Trophoblast cell (in vitro differentiated cells and primary cell): ENCODE measurements around the gene NKD1.

Source experiments
- DNase-seq, 2 donors: peaks; one replicate each; pipeline ENCODE4 v3.0.0-alpha.2; 2016
- H2AFZ ChIP-seq: 2 replicates; pipeline ENCODE4 v1.6.1; 2013; ENCODE audit warnings: low read length, moderate library complexity, mild to moderate bottlenecking; ENCODE audit not compliant: insufficient read depth, poor library complexity
- H2AK5ac ChIP-seq: 2 replicates; pipeline ENCODE4 v1.6.1; 2013; ENCODE audit warnings: mild to moderate bottlenecking, low read length
- H2BK120ac ChIP-seq: 2 replicates; pipeline ENCODE4 v1.6.1; 2013; ENCODE audit warnings: low read length, mild to moderate bottlenecking, moderate library complexity; ENCODE audit not compliant: insufficient read depth, poor library complexity
- H2BK12ac ChIP-seq: 2 replicates; pipeline ENCODE4 v1.6.1; 2013; ENCODE audit warnings: mild to moderate bottlenecking, low read length, moderate library complexity
- H2BK5ac ChIP-seq: 2 replicates; pipeline ENCODE4 v1.6.1; 2013; ENCODE audit warnings: low read length, low read depth, moderate library complexity, mild to moderate bottlenecking; ENCODE audit not compliant: poor library complexity
- H3K14ac ChIP-seq: 2 replicates; pipeline ENCODE4 v1.6.1; 2013; ENCODE audit warnings: mild to moderate bottlenecking, low read length
- H3K18ac ChIP-seq: 2 replicates; pipeline ENCODE4 v1.6.1; 2013; ENCODE audit warnings: mild to moderate bottlenecking, low read length
- H3K23ac ChIP-seq: 2 replicates; pipeline ENCODE4 v1.6.1; 2013; ENCODE audit warnings: low read length
- H3K27ac ChIP-seq: 2 replicates; pipeline ENCODE4 v1.5.1; 2013; ENCODE audit warnings: low read depth, mild to moderate bottlenecking, inconsistent platforms, low read length, moderate library complexity
- H3K27me3 ChIP-seq: 2 replicates; pipeline ENCODE4 v1.6.1; 2013; ENCODE audit warnings: inconsistent platforms, mild to moderate bottlenecking, low read length, moderate library complexity; ENCODE audit not compliant: insufficient read depth
- H3K36me3 ChIP-seq, 2 experiments: 1 replicate in 1 of 2; 2 replicates in 1 of 2; pipeline ENCODE4 v1.6.1; 2013; ENCODE audit warnings: low read length in 2 of 2, mild to moderate bottlenecking in 2 of 2, moderate library complexity in 1 of 2; ENCODE audit not compliant: insufficient read depth in 2 of 2, control insufficient read depth in 1 of 2
- H3K4ac ChIP-seq: 2 replicates; pipeline ENCODE4 v1.6.1; 2013; ENCODE audit warnings: low read depth, mild to moderate bottlenecking, low read length, moderate library complexity
- H3K4me1 ChIP-seq, 2 experiments: 1 replicate in 1 of 2; 2 replicates in 1 of 2; pipeline ENCODE4 v1.6.1; 2013; ENCODE audit warnings: low read length in 2 of 2, mild to moderate bottlenecking in 2 of 2, moderate library complexity in 1 of 2; ENCODE audit not compliant: insufficient read depth in 2 of 2, control insufficient read depth in 1 of 2
- H3K4me2 ChIP-seq: 2 replicates; pipeline ENCODE4 v1.6.1; 2013; ENCODE audit warnings: inconsistent platforms, mild to moderate bottlenecking, low read length, moderate library complexity
- H3K4me3 ChIP-seq: 2 replicates; pipeline ENCODE4 v1.5.1; 2013; ENCODE audit warnings: mild to moderate bottlenecking, low read depth, low read length, inconsistent platforms
- H3K79me1 ChIP-seq: one replicate; pipeline ENCODE4 v1.6.1; 2013; ENCODE audit warnings: low read length
- H3K79me2 ChIP-seq: 2 replicates; pipeline ENCODE4 v1.6.1; 2013; ENCODE audit warnings: low read length, mild to moderate bottlenecking; ENCODE audit not compliant: control insufficient read depth, insufficient read depth, poor library complexity
- H3K9ac ChIP-seq: 2 replicates; pipeline ENCODE4 v1.6.1; 2013; ENCODE audit warnings: mild to moderate bottlenecking, low read length
- H3K9me3 ChIP-seq: 2 replicates; pipeline ENCODE4 v1.6.1; 2013; ENCODE audit warnings: low read depth, mild to moderate bottlenecking, control low read depth, inconsistent platforms, low read length; ENCODE audit not compliant: insufficient read depth
- H4K12ac ChIP-seq: 2 replicates; pipeline ENCODE4 v1.6.1; 2013; ENCODE audit warnings: low read depth, mild to moderate bottlenecking, low read length, moderate library complexity
- H4K8ac ChIP-seq: 2 replicates; pipeline ENCODE4 v1.6.1; 2013; ENCODE audit warnings: low read depth, mild to moderate bottlenecking, low read length, moderate library complexity
- H4K91ac ChIP-seq: one replicate; pipeline ENCODE4 v1.6.1; 2013; ENCODE audit warnings: low read depth, mild to moderate bottlenecking, low read length, moderate library complexity
- WGBS: extraction: QIAGEN DNeasy Blood & Tissue Kit; methylation state at CpG from one replicate; pipeline ENCODE4 v1.1.7; 2013; ENCODE audit warnings: missing lambda C conversion rate; ENCODE audit not compliant: insufficient read length, insufficient coverage; ENCODE audit errors: extremely low coverage; 5-methylcytosine and 5-hydroxymethylcytosine counted together

Gene NKD1

GRCh38 chr16:50525716-50526115 is 22.5 kb upstream of the NKD1 start:
- H3K4me1 ChIP-seq, result peaks cover under 1 to 4% of the 10 kb centered on the region in 2 experiments
- H3K4me2 ChIP-seq, result no peak overlapping the region
- no peak overlapping the region for H3K4me3 ChIP-seq
- no peak overlapping the region for H3K9ac ChIP-seq
- no peak overlapping the region for H2BK12ac ChIP-seq
- H3K4ac ChIP-seq, result no peak overlapping the region
- H3K36me3 ChIP-seq, result no peaks in the 10 kb centered on the region
- no peak overlapping the region for H3K23ac ChIP-seq
- no peak overlapping the region for H4K12ac ChIP-seq
- H3K27me3 ChIP-seq, result no peaks in the 10 kb centered on the region
- H4K91ac ChIP-seq, result no peak overlapping the region
- peaks cover 3% of the 10 kb centered on the region for H3K9me3 ChIP-seq
- no peak overlapping the region for H3K18ac ChIP-seq
- DNase-seq, result no peak
- no peak overlapping the region for H3K14ac ChIP-seq
- whole genome bisulfite sequencing, result no CpG with 5 or more reads among the region's 6 CpGs
- H3K79me2 ChIP-seq, result no peaks in the 10 kb centered on the region
- no peak overlapping the region for H3K27ac ChIP-seq
- no peak overlapping the region for H2BK5ac ChIP-seq
- no peak overlapping the region for H2AK5ac ChIP-seq
- no peak overlapping the region for H4K8ac ChIP-seq
- H2AFZ ChIP-seq, result no peak overlapping the region
- H3K79me1 ChIP-seq, result no peaks in the 10 kb centered on the region
- H2BK120ac ChIP-seq, result no peak overlapping the region

DNA sequence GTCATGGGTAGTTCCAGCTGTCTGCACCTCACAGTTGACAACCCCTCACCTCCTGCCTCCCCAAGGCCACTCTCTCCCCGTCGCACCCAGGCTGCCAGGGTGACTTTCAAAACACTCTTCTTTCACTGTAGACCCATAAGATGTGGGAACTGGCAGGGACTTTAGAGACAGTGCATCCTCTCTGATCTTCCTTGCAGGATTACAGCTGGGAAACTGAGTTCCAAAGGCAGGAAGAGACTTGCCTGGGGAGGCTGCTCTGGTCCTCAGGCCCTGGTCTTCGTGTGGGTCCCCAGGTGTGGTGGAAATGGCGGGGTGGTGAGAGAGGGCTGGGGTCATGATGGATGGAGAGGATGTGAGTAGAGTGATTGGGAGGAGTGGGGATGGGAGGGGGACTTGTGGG is 21.9 kb upstream of the NKD1 start:
- H3K27me3 ChIP-seq, result no peaks in the 10 kb centered on the region
- no peak overlapping the region for H3K23ac ChIP-seq
- H4K8ac ChIP-seq, result no peak overlapping the region
- H3K9ac ChIP-seq, result no peak overlapping the region
- H2BK5ac ChIP-seq, result no peak overlapping the region
- H3K79me1 ChIP-seq, result no peaks in the 10 kb centered on the region
- H3K4me2 ChIP-seq, result no peak overlapping the region
- H3K4me1 ChIP-seq, result peaks cover 5 to 6% of the 10 kb centered on the region in 2 experiments
- no peak overlapping the region for H3K4ac ChIP-seq
- peaks cover 3% of the 10 kb centered on the region for H3K9me3 ChIP-seq
- no peak overlapping the region for H2AFZ ChIP-seq
- H2BK120ac ChIP-seq, result no peak overlapping the region
- no peaks in the 10 kb centered on the region for H3K79me2 ChIP-seq
- H3K18ac ChIP-seq, result no peak overlapping the region
- no peak overlapping the region for H3K4me3 ChIP-seq
- H3K14ac ChIP-seq, result no peak overlapping the region
- H4K12ac ChIP-seq, result no peak overlapping the region
- DNase-seq, result no peak
- no peaks in the 10 kb centered on the region for H3K36me3 ChIP-seq
- no peak overlapping the region for H4K91ac ChIP-seq
- no CpG with 5 or more reads among the region's 4 CpGs for WGBS
- H2AK5ac ChIP-seq, result no peak overlapping the region
- H2BK12ac ChIP-seq, result no peak overlapping the region
- no peak overlapping the region for H3K27ac ChIP-seq

DNA sequence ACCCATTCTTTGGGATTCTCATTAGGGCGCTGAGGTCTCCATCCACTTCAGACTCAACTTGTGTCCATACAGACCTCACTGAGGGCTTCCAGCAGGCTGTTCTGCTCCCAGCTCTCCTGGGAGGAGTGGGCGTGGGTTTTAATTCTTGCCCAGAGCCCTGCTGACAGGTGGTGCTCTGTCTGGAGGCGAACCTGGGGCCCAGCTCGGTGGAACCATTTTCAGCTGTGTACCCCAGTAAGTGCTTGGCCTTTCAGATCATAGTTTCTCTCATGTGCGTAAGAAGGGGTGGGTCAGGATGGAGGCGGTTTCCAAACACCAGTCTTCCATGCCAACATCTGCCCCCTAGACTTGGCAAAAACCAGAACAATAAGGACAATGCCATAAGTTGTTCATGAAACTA is 21.4 kb upstream of the NKD1 start:
- no peak overlapping the region for H3K18ac ChIP-seq
- peaks cover 3% of the 10 kb centered on the region for H3K9me3 ChIP-seq
- H3K27ac ChIP-seq, result no peak overlapping the region
- H2AFZ ChIP-seq, result no peak overlapping the region
- H3K23ac ChIP-seq, result no peak overlapping the region
- H3K4me3 ChIP-seq, result no peak overlapping the region
- no peak for DNase-seq
- H3K79me2 ChIP-seq, result no peaks in the 10 kb centered on the region
- no peak overlapping the region for H3K4me2 ChIP-seq
- H4K12ac ChIP-seq, result no peak overlapping the region
- no peak overlapping the region for H2AK5ac ChIP-seq
- no peak overlapping the region for H4K8ac ChIP-seq
- H3K4ac ChIP-seq, result no peak overlapping the region
- no peak overlapping the region for H3K14ac ChIP-seq
- H2BK12ac ChIP-seq, result no peak overlapping the region
- no CpG with 5 or more reads among the region's 6 CpGs for WGBS
- H3K27me3 ChIP-seq, result no peaks in the 10 kb centered on the region
- H3K4me1 ChIP-seq, result peaks cover 7 to 10% of the 10 kb centered on the region in 2 experiments
- no peak overlapping the region for H3K9ac ChIP-seq
- no peak overlapping the region for H2BK120ac ChIP-seq
- no peaks in the 10 kb centered on the region for H3K36me3 ChIP-seq
- H2BK5ac ChIP-seq, result no peak overlapping the region
- no peak overlapping the region for H4K91ac ChIP-seq
- no peaks in the 10 kb centered on the region for H3K79me1 ChIP-seq

DNA sequence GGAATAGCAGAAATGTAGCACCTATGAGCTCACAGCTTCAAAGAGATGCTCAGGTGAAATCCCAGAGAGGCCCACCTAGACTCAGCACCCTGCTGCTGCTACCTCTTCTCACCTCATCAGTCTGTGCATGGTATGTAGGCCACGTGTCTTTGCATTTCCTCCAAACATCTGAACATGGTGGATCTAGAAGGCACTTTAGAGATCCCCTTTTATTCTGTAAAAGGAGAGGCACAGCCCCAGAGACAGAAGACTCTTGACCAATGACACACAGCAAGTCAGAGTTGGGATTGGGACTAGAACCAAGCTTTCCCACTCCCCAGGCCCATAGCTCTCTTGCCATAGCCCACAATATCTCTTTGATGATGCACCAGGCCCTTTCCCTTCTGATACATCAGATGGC is 19.4 kb upstream of the NKD1 start:
- Histone ChIP-seq H2BK5ac (no peak overlapping the region), H3K4ac (no peak overlapping the region), H2AK5ac (no peak overlapping the region), H3K36me3 (no peaks in the 10 kb centered on the region), H2BK12ac (no peak overlapping the region), H3K9ac (no peak overlapping the region), H2AFZ (no peak overlapping the region), H3K4me3 (no peak overlapping the region), H3K14ac (no peak overlapping the region), H3K9me3 (peaks cover 3% of the 10 kb centered on the region), H3K79me1 (no peaks in the 10 kb centered on the region), H3K27ac (no peak overlapping the region), H4K8ac (no peak overlapping the region), H3K27me3 (no peaks in the 10 kb centered on the region), H2BK120ac (no peak overlapping the region), H3K4me2 (no peak overlapping the region), H3K4me1 (peaks cover 7 to 10% of the 10 kb centered on the region in 2 experiments), H3K79me2 (no peaks in the 10 kb centered on the region), H3K23ac (no peak overlapping the region), H4K91ac (no peak overlapping the region), H3K18ac (no peak overlapping the region), H4K12ac (no peak overlapping the region)
- no CpG with 5 or more reads among the region's 1 CpG for WGBS
- DNase-seq, result no peak
